Chondrocyte (in vitro differentiated cells): ENCODE measurements around the gene CD164. TPM values are rescaled to one million over a fixed set of nuclear protein-coding genes. Genes with fewer than 3 reads are reported as not detected.

ENCODE experiments used
- DNase-seq: peaks from one replicate; pipeline ENCODE4 v3.0.0; 2021; ENCODE audit warnings: mixed read lengths, low spot score
- H3K27ac Mint-ChIP-seq: one replicate; pipeline ENCODE4 v1.8.0; 2021; ENCODE audit warnings: mild to moderate bottlenecking, moderate library complexity, mixed read lengths; ENCODE audit not compliant: unreplicated experiment
- H3K27me3 Mint-ChIP-seq: 2 replicates; pipeline ENCODE4 v1.8.0; 2021; ENCODE audit warnings: low read depth, mixed read lengths
- H3K36me3 Mint-ChIP-seq: 2 replicates; pipeline ENCODE4 v1.8.0; 2021; ENCODE audit warnings: low read depth, mixed read lengths
- H3K4me1 Mint-ChIP-seq: 2 replicates; pipeline ENCODE4 v1.8.0; 2021; ENCODE audit warnings: low read depth, mild to moderate bottlenecking, mixed read lengths
- H3K4me3 Mint-ChIP-seq: one replicate; pipeline ENCODE4 v1.8.0; 2021; ENCODE audit warnings: mild to moderate bottlenecking, moderate library complexity, mixed read lengths; ENCODE audit not compliant: unreplicated experiment
- H3K9me3 Mint-ChIP-seq: 2 replicates; pipeline ENCODE4 v1.8.0; 2021; ENCODE audit warnings: low read depth, mixed read lengths
- total RNA-seq: library from RNA; stranded (reverse); gene quantifications from 3 replicates; pipeline ENCODE4 v1.2.1, GENCODE V29; 2021
- TF ChIP-seq, protein P1 (sequence below): fragments of 200-600 bp; sonication (generic); IDR thresholded peaks from 2 replicates; pipeline ENCODE4 v1.5.0; 2021; ENCODE audit warnings: antibody characterized with exemption, mild to moderate bottlenecking, moderate library complexity

Gene CD164
- total RNA-seq, 1 donor from 2014 or later, result 259 TPM

- Mint-ChIP-seq H3K27me3 (no peaks in the 10 kb centered on the region), H3K36me3 (peaks cover 1% of the 10 kb centered on the region), H3K4me1 (no peaks in the 10 kb centered on the region), H3K9me3 (no peaks in the 10 kb centered on the region), H3K27ac (no peak overlapping the region), H3K4me3 (no peak overlapping the region)
- DNase-seq, result no peak
- TF ChIP-seq, protein P1, sequence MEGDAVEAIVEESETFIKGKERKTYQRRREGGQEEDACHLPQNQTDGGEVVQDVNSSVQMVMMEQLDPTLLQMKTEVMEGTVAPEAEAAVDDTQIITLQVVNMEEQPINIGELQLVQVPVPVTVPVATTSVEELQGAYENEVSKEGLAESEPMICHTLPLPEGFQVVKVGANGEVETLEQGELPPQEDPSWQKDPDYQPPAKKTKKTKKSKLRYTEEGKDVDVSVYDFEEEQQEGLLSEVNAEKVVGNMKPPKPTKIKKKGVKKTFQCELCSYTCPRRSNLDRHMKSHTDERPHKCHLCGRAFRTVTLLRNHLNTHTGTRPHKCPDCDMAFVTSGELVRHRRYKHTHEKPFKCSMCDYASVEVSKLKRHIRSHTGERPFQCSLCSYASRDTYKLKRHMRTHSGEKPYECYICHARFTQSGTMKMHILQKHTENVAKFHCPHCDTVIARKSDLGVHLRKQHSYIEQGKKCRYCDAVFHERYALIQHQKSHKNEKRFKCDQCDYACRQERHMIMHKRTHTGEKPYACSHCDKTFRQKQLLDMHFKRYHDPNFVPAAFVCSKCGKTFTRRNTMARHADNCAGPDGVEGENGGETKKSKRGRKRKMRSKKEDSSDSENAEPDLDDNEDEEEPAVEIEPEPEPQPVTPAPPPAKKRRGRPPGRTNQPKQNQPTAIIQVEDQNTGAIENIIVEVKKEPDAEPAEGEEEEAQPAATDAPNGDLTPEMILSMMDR, result no peak
Measured at GRCh38 chr6:109344226-109344625, 38.0 kb downstream of the CD164 start.

GRCh38 chr6:109343518-109343917 is 38.7 kb downstream of the CD164 start:
- TF ChIP-seq, protein P1, result no peak
- Mint-ChIP-seq H3K27me3 (no peaks in the 10 kb centered on the region), H3K36me3 (peaks cover 1% of the 10 kb centered on the region), H3K4me3 (no peak overlapping the region), H3K4me1 (no peaks in the 10 kb centered on the region), H3K9me3 (no peaks in the 10 kb centered on the region), H3K27ac (no peak overlapping the region)
- no peak for DNase-seq

- Mint-ChIP-seq H3K36me3 (peaks cover 1% of the 10 kb centered on the region), H3K4me1 (no peaks in the 10 kb centered on the region), H3K27me3 (no peaks in the 10 kb centered on the region), H3K27ac (no peak overlapping the region), H3K4me3 (no peak overlapping the region), H3K9me3 (no peaks in the 10 kb centered on the region)
- TF ChIP-seq, protein P1, result no peak
- no peak for DNase-seq
Measured at GRCh38 chr6:109342911-109343310, 39.4 kb downstream of the CD164 start.

DNA sequence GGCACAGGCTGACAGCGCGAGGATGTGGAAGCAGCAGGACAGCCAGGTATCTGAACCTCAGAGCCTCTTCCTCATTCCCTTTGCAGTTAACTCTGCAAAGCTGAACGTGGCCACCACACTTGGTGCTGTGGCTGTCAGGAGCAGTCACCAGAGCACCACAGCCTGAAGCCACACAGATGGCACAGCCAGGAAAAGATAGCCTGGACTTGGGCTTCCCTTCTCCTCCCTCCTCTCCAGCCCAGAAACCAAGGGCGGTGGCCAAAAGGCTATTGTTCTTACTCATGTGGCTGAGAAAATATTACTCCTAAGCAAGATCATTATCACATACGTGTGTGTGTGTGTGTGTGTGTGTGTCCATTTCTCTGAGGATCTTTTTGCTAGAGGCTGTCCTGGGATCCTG is 39.8 kb downstream of the CD164 start:
- Mint-ChIP-seq H3K4me1 (no peaks in the 10 kb centered on the region), H3K27me3 (no peaks in the 10 kb centered on the region), H3K4me3 (no peak overlapping the region), H3K27ac (no peak overlapping the region), H3K36me3 (peaks cover 1% of the 10 kb centered on the region), H3K9me3 (no peaks in the 10 kb centered on the region)
- DNase-seq, result no peak
- TF ChIP-seq, protein P1, result no peak

DNA sequence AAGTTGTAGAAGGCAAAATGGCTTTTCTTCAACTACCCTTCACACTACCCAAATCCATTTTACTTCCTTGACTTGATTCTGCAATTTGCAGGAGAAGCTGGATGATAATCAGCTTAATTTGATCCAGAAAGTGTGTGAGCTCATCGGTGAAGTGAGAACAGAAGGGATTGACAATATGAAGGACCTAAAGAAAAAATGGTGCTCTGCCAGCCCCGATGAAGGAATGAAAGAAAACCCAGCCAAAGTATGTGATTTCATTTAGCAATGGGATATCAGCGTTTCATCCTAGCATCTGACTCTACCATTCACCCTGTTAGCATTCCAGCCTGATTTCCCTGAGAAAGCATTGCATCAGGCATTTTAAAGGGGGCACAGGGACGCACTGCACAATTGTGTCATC is 41.5 kb downstream of the CD164 start:
- Mint-ChIP-seq H3K36me3 (peaks cover 1% of the 10 kb centered on the region), H3K27ac (no peak overlapping the region), H3K4me3 (no peak overlapping the region), H3K27me3 (no peaks in the 10 kb centered on the region), H3K4me1 (peaks cover 8% of the 10 kb centered on the region), H3K9me3 (peaks cover 3% of the 10 kb centered on the region)
- no peak for DNase-seq
- TF ChIP-seq, protein P1, result no peak
